HG02642 (cell line): Measurements from ENCODE around the gene CREB5.

ENCODE experiments used
- ATAC-seq: cut with Tn5 transposase; IDR thresholded peaks from one replicate; pipeline ENCODE4 v1.9.1; 2021; ENCODE audit warnings: mild to moderate bottlenecking; ENCODE audit not compliant: unreplicated experiment, poor library complexity

CREB5 gene

DNA sequence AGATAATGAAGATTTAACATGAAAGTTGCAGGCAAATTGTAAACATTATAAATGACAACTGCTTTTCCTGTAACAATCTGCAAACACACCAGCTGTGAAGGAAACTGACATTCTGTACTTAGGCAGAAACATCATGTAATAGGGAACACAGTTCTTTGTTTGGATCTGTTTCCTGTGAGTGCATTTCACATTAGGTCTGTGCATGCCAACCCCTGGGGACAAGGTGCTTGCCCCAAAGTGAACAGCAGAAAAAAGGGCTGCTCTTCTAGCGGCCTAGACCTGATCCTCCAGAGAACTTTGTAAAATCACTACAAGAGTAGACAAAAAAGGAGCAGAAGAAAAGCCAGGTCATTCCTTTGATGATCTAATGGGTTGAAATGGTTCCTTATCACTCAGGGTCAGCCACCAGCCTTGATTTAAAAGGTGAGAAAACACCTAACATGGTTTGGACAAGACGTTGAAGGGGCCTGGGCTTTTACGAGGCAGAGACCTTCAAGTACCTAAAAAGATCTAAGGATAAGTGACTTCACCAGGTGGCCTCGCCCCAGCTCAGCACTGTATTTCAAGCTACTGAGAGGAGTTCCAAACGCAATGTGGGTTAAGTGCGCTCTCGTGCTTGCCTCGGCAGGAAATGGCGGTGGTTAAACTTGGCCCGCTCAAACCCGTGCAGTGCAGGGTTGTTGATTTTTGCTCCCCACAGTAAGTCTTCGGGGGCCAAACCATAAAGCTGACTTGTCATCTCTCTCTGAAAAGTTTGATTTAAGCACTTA lies 249.7 kb downstream of the CREB5 start:
- ATAC-seq, result no peak

DNA sequence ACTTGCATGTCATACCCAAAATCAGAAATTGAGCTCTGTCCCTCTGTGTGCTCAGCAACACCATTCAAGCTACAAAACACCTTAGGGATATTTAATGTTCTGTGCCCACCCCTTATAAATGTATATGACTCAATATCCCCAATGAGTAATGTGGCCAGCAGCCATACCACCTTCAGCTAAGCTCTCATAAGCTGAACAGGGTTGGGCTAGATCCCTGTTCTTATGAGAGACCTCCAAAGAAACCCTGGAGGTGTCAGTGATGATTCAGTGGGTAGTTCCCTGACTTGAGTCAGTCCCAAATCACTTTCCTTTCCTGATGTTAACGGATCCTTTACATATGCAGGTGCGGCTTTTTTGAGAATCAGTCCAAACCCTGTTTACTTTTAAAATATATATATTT lies 253.8 kb downstream of the CREB5 start:
- ATAC-seq, result no peak

DNA sequence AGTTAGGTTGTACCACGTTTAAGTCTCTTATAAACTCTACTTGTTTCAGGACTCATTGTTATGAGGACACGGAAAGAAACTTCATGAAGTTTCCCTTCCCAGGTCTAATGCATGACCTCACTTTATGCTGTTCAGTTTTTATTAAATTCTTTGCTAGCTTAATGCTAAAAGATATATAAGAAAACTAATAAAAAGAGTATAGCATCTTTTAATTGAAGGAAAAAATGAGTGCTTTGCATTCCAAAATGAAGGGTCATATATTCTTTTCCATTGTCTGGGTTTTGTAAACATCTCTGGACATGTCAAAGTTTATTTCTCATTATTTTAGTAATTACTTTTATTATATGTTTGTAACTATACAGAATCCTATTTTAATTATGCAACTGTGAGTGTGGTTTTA lies 255.8 kb downstream of the CREB5 start:
- ATAC-seq, result no peak

DNA sequence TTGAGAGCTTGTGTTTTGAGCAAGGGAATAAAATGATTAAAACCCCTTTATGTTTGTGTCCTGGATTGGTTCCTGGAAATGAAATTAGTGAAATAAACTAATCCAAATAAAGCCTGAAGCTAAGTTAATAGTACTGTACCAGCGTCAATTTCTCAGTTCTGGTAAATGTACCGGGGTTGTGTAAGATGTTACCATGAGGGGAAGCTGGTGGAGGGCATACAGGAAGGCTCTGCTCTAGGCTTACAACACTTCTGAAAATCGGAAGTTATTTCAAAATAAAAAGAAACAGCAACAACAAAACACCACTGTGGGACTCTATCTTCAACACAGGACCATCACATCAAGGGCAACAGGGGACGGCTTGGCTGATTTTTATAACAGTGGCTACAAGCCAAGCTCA lies 257.0 kb downstream of the CREB5 start:
- no peak for ATAC-seq

DNA sequence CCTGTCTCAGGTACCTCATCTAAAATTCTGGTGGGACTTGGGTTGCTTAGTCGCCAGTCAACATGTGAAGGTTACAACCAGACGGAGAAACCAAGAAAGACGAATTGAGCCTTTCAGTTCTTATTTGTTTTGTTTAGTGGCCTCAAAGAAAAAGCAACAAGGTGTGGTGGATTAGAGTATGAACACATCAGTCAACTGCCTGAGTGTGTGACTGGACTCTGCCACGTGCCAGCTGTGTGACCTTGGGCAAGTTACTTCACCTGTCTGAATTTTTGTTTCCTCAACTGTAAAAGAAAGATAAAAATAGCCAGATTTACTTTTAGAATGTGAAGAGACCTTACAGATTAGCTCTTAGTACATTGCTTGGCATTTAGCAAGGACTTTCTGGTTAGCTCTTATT lies 259.2 kb downstream of the CREB5 start:
- no peak for ATAC-seq

DNA sequence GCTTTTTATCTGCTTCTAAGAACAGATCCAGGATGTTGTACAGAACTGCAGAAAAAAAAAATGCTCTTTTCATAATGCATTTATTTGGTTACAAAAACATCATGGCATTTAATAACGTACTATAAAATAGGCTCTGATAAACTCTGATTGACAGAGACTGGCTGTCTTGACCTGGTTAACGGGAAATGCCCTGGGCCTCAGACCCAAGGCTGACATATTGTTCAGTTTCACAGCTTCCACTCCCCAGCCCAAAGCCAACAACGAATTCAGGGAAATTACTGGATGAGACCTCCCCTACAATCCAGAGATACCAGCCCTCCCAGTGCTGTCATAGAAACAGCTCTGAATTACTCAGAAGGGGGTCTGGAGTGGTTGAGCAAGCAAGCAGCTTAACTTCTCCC lies 260.1 kb downstream of the CREB5 start:
- no peak for ATAC-seq

DNA sequence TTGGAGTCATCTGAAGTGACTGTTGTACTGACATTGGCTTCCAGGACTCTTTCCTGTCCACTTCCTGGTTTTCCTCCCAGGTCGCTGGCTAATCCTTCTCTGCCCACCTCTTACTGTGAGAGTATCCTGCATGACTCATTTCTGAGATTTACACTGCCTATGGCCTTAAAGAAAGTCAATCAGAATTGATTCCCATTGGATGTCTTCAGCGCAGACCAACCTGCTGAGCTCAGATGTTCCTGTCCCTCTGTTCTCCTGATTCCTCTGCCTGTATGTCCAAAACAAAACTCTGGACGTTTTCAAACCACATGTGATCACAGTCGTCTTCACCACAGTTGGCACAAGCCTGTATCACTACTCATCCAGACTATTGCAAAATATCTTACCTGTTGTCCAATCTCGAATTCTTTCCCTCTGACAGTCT lies 262.1 kb downstream of the CREB5 start:
- ATAC-seq, result no peak

DNA sequence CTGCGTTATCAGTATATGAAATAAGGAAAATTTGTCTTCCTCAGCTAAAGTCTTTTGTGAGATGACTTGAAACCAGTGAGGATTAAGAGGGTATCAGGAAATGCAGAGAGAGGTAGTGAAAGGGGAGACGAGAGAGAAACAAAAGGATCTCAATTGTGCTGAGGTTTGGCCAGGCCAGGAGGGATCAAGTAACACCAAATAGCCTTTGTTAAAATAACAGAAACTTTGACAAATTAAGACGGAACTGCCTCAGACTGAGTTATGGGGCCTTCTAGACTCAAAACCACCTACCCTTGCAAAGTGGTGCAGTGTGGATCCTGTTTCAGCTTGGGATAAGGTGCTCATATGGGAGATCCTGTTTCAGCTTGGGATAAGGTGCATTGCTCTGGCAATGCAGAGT lies 263.1 kb downstream of the CREB5 start:
- ATAC-seq, result no peak

DNA sequence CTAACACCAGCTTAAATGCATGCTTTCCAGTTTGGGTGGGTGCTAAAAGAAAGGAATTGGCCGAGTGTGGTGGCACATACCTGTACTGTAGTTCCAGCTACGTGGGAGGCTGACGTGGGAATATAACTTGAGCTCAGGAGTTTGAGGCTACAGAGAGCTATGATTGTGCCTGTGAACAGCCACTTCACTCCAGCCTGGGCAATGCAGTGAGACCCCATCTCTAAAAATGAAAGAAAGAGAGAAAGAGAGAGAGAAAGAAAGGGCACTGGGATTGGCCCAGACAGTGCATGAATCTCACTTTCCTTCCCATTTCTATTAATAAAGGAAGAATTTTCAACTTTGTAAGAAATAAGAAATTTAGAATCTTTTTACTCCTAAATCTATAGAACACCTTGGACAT lies 265.4 kb downstream of the CREB5 start:
- ATAC-seq, result no peak

DNA sequence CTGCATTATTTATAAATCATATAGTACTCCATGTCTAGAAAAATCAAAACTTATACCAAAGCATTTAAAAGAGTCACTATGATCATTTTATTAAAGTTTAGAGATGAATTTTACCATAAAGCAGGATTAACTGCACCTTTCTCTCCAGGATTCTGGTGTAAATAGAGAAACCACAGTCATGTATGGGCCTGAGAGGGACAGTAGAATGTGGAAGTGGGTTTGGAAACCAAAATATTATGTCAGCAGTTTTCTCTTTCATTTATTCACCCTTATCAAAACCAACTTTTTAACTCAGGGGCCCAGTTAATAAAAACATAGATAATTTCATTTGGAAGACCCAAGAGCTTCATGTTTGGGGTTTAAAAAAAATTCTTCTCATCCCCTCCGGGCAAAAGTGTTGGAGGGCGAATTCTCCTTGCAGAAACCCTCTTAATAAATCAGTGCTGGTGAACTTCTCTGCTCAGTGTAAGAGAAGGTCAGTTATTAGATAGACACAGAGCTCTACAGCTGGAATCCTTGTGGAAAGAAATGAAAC lies 266.2 kb downstream of the CREB5 start:
- no peak for ATAC-seq

DNA sequence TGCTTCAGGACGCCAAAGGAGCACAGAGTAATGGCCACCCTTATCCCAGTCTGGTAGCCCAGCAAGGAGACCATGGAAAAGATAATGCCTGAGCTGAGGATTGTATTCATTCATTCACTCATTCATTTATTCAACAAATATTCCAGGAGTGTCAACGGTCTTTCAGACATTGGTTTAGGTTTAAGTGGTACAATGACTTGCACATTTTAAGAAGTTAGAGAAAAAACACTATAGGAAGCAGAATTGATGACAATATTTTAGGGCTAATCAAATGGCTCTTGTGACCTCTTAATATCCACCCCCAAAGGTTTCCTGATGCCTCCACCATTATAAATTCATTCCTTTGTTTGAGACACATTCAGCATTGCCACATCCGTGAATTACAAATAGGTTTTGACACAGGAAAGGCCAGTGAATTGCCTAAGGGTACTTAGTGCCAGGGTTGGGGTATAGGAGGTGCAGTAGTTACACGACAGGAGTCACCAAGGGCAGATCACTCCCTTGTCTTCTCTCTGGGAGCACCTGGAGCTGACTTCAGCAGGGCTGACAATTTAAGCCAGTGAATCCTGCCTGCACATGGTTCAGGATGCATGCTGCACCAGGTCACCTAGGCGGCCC lies 269.5 kb downstream of the CREB5 start:
- no peak for ATAC-seq

DNA sequence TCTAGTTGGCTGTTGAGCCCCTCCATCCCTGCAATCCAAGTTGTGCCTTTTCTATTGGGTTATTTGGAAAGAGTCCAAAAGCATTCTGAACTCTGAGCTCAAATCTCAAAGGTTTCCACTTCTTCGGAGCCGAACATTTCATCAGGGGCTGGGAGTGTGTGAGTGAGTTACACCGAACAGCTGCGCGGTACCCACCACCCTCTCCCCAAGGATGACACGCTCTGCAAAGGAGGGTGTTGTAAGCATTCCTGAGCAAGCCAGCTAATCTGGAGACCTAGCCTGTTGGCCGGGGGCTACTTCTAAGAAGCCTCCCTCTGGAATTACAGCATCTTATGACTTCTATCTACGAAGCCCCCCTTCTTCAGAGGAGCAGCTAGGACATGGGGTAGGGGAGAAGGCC lies 270.5 kb downstream of the CREB5 start:
- no peak for ATAC-seq

DNA sequence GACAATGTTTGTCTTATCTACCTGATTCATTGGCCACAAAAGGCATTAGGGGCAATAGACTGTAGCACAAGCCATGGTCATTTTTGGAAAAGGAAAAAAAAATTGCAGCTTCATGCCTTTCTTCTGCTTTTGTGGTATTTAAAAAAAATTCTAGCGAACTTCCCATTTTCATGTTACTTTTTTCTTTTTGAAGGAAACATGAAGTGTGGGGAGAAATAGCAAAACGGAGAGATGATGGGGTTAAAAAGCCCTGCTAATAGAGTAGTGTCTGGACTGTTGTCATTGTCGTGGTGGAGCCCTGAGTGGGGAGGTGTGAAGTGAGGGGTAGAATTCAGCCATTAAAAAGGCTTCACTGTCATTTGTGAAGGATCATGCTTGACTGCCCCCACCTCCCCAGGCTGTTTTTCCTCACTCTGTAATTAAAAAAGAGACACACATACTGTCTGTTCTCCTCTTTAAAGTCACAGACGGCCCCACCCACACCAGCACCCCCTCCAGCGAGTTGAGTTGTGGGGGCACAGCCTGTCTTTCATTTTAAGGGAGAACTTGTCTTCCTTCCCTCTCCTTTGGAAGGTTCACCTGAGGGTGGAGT lies 272.4 kb downstream of the CREB5 start:
- no peak for ATAC-seq

DNA sequence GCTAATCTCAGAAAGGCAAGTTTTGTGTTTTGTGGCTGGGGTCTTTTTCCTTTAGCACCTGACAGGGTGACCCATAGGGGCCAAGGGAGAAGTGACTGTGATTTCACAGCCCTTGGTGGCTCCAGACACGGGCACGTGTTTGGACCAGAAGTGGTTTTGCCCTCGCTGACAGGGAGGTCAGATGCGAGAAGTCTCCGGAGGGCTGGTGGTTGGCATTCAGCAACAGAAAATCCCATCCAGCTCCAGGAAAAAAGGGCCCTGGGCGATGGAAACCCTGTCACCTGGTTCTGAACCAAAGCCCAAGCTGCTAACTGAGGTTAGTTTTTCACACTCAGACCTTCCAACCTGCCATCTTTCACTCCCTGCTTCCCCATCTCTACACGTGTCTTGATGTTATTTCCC lies 272.9 kb downstream of the CREB5 start:
- peak; percentile 25 for ATAC-seq

DNA sequence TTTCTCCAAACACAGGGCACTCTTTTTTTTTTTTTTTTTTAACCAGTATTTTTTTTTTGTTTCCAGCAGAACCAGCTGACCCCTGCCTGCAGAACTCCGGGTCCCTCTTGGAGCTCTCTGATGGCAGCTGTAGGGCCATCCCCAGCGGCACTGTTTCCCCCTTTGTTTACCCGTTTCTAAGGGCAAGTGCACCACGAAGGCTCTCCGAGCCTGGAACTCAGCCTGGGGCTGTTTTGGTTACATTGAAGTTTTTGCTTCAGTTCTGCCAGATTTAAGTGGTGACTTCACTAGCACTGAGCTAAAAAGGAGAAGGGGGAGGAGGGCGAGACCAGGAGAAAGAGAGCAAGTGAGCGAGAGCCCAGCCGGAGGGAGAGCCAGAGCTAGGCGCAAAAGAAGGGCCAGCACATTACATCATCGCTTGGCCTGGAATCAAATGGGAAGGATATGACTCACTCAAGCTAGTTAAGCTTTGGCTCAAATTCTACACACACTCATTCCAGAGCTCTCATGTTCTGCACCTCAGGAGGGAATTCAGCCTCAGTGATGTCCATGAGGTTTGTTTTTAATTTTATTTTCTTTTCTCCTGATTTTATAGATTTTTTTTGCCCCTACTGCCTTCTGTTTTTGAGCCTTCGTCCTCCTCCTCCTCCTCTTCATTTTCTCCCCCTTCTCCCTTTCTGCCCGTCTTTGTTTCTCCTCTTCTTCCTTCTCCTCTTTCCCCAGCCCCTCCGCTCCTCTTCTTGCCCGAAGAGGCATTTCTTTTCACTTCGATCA lies 273.5 kb downstream of the CREB5 start:
- ATAC-seq, result peak; percentile 63

DNA sequence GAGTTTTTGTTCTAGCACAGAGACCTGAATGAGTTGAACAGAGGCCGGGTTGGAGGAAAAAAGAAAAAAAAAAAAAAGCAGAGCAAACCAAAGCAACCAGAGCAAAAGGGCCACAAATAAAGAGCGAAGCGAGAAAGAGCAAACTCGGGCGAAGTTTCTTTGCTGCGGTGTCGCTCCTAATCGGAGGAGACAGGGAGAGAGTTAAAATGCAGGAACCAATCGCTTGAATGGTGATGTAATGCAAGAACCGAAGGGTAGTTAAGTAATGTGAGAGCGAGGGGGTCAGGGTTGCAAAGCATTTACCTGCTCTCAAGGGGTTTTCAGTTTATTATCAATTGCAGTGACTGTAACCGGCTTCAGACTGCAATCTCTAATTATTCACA lies 274.1 kb downstream of the CREB5 start:
- ATAC-seq, result no peak

DNA sequence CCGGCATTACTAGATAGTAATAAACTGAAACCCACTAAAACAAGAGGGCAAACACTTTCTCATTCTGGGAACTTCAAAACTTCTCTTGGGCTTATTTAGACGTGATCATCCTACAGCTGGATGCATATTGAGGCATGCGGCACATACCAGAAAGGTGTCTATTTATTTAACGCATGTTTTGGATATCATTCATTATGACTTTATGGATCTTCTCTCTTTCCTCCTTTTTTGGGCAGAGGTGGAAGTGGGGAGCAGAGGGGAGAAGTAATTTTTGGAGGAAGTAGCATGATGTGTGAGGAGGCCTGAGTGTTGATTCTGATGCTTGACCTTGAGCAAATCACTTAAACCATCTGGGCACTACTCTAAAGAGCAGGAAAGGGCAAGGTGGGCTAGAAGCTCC lies 275.2 kb downstream of the CREB5 start:
- no peak for ATAC-seq

DNA sequence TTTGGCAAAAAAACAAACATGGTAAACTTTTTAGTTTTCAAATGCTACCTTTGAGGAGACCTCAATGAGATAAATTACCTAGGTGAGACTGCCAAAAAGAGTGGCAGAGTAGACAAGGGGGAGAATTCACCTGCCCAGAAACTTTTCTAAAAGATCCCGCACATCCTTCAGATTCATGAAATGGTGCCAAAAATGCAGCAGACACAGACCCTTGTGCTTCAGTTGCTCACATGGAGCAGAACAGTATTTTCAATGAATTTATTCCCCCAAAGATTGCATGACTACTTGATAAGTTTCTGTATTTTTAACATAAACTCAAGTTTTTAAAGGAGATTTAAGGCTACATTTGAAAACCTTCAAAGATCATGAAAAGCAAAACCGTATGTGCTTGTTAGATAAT lies 275.9 kb downstream of the CREB5 start:
- no peak for ATAC-seq

DNA sequence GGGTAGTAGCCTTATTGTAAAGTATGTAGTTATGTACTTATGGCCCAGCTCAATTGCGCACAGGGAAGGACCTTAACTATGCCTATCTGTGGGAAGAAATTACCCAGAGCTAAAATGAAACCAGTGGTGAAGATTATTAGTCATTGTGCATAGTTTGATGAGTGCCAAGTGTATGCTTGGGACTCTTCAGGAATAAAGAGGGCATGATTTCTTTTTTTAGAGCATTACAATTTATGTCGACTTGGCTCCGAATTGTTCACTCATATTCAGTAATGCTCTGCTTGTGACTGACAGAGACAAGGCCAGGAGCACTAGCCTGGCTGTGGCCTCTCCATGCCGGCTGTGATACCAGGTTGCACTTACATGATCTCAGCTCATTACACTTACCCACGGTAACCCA lies 276.3 kb downstream of the CREB5 start:
- no peak for ATAC-seq

DNA sequence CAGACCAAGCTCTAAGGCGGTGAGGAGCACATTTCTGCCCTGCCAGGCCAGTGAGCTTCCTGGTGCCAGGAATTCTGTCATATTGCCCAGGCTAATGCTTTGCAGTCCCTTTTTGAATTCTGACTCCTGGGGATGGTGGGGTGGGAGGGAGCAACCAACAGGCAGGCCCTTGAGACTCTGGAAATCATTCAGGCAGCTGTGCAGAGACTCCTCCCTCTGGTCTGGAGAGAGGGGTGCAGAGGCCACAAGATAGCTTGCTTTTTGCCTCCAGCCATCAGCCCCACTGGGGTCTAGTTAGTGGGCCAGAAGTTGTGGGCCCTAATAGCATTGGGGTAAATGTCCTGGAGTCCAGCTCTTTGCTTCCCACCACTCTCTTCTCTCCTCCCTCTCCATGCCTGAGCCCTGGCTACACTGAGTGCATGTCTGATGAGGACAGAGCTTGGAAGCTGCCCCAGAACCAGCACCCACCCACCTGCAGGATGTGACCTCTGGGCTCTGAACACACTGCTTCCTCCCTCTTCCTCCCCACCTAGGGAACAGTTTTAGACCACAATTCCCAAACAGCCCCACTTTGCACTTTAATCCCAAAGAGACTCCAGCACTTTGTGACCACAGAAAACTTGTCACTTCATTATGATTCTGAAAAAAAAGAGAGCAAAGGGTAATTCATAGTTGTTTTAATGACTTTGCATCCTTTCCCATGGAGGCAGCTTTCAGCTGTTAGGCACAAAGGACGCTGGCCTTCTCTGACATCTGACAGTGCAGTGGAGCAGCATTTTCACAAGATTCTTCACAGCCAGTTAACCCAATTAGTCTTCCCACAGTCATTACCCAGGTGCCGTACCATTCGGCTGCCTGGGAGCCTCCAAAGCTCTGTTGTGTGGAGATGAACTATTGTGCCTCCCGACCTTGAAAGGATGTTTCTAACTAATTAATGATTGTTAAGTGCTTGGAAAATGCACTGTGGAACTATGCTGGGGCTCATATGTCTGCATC lies 283.3 kb downstream of the CREB5 start:
- ATAC-seq, result no peak
